Mononuclear cell (primary cell): Measurements from ENCODE around the gene FN1. TPM values are rescaled to one million over a fixed set of nuclear protein-coding genes. Genes with fewer than 3 reads are reported as not detected.
"Not testable (repeated sequence)": the region's sequence is repeated elsewhere in the genome, so short reads cannot be mapped to it uniquely, and the experiment has no call there.

Experiments used
- H3K27me3 ChIP-seq: 2 replicates; pipeline ENCODE4 v1.6.0; 2011; ENCODE audit warnings: low read length, control low read depth; ENCODE audit not compliant: insufficient read depth
- H3K4me1 ChIP-seq: 2 replicates; pipeline ENCODE4 v1.5.1; 2011; ENCODE audit warnings: mild to moderate bottlenecking, low read length, control low read depth; ENCODE audit not compliant: insufficient read depth
- H3K4me3 ChIP-seq: 2 replicates; pipeline ENCODE4 v1.5.1; 2011; ENCODE audit warnings: mild to moderate bottlenecking, low read length, moderate library complexity
- H3K9me3 ChIP-seq: 2 replicates; pipeline ENCODE4 v1.5.1; 2011; ENCODE audit warnings: low read depth, mild to moderate bottlenecking, control low read depth, low read length
- total RNA-seq: library from RNA; depleted of rRNA; stranded (reverse); fragments of >200 nt; gene quantifications from one replicate; pipeline ENCODE4 v1.2.3, GENCODE V29; 2012

Gene FN1
- total RNA-seq, 1 donor = 4.6 TPM

DNA sequence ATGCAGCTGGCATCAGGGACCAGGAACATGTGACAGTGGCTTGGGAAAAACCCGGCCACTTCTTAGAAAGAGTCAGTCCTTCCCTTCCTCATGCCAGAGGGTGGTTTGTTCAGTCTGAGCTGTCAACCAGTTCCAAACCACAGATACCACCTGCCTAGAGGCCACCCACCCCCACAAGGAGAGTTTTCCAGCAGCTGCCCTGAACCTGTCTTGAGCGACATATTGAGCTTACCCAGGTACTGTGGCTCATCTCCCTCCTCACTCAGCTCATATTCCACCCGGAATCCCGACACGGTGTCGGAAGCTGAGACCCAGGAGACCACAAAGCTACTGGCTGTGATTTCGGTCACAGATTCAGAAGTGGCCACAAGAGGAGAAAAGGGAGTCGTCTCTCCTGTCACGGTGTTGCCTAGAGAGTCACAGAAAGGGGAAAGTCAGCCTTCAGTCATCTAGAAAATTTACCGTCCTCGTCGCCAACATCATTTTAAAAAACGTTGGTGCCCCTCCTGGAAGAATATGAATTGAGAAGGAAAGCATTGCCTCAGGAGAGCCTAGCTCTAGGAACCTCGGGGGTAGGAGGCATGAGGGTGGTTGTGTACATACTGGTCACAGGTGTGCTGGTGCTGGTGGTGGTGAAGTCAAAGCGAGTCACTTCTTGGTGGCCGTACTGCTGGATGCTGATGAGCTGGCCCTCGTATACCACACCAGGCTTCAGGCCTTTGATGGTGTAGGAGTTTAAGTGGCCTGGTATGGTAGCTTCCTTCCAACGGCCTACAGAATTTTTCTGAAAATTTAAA is 26.3 kb downstream of the FN1 start:
- Histone ChIP-seq H3K4me3 (no peak overlapping the region), H3K9me3 (no peaks in the 10 kb centered on the region), H3K4me1 (no peaks in the 10 kb centered on the region), H3K27me3 (peaks cover under 1% of the 10 kb centered on the region)

GRCh38 chr2:215408441-215408840 is 27.4 kb downstream of the FN1 start:
- not testable (repeated sequence) for H3K4me1 ChIP-seq, H3K4me3 ChIP-seq, H3K9me3 ChIP-seq, H3K27me3 ChIP-seq

DNA sequence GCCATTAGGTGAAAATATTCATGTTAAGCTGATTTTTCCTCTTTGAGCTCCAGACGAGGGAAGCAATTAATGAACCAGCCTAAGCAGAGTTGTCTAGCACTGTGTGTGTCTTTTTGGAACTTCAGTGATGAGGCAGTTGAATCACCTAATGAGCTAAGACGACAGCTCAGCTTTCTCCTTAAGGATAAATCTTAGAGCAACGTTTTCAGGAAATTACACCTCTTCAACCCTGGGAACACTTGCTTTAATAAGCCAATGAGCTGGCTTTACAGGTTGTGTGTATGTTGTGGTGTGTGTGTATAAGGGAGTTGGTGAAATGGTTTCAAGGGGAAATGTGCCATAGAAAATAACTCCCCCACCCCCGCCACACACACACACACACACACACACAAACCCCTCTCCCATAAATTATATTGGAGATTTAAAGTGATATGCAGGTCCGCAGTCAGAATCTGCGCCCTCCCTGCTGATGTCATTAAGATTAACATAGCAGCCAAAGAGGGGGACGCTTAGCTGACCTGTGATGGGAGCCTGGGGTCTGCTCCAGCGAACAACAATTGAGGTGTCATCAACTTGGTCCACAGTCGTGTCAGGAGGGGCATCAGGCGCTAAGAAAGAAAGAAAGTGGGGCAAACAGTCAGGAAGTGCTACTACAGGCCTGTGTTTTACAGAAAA is 28.1 kb downstream of the FN1 start:
- no peaks in the 10 kb centered on the region for H3K27me3 ChIP-seq
- H3K4me1 ChIP-seq = no peaks in the 10 kb centered on the region
- no peaks in the 10 kb centered on the region for H3K9me3 ChIP-seq
- H3K4me3 ChIP-seq = no peak overlapping the region

DNA sequence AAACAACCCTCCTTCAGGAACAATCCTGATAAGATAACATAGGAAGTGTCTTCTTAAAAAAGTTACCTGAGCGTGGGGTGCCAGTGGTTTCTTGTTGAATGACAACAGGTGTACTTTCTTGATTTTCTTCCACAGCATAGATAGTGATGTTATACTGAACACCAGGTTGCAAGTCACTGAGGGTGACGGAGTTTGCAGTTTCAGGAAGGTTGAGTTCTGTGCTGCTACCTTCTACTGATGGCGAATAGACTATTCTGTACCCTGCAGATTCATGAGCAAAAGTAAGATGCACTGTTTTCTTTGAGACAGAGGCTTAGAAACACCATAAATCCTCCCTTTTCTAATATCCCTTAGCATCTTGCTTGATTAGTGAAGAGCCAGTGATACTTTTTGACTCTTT is 28.8 kb downstream of the FN1 start:
- H3K9me3 ChIP-seq = no peaks in the 10 kb centered on the region
- H3K27me3 ChIP-seq = no peaks in the 10 kb centered on the region
- no peak overlapping the region for H3K4me3 ChIP-seq
- no peaks in the 10 kb centered on the region for H3K4me1 ChIP-seq

GRCh38 chr2:215405722-215406581 is 29.9 kb downstream of the FN1 start:
- no peaks in the 10 kb centered on the region for H3K27me3 ChIP-seq
- no peaks in the 10 kb centered on the region for H3K9me3 ChIP-seq
- no peak overlapping the region for H3K4me3 ChIP-seq
- H3K4me1 ChIP-seq = no peaks in the 10 kb centered on the region

- Histone ChIP-seq H3K27me3 (no peaks in the 10 kb centered on the region), H3K4me1 (no peaks in the 10 kb centered on the region), H3K9me3 (no peaks in the 10 kb centered on the region)
These were observed 31.4 kb downstream of the FN1 start for GRCh38 chr2:215404348-215405012.

DNA sequence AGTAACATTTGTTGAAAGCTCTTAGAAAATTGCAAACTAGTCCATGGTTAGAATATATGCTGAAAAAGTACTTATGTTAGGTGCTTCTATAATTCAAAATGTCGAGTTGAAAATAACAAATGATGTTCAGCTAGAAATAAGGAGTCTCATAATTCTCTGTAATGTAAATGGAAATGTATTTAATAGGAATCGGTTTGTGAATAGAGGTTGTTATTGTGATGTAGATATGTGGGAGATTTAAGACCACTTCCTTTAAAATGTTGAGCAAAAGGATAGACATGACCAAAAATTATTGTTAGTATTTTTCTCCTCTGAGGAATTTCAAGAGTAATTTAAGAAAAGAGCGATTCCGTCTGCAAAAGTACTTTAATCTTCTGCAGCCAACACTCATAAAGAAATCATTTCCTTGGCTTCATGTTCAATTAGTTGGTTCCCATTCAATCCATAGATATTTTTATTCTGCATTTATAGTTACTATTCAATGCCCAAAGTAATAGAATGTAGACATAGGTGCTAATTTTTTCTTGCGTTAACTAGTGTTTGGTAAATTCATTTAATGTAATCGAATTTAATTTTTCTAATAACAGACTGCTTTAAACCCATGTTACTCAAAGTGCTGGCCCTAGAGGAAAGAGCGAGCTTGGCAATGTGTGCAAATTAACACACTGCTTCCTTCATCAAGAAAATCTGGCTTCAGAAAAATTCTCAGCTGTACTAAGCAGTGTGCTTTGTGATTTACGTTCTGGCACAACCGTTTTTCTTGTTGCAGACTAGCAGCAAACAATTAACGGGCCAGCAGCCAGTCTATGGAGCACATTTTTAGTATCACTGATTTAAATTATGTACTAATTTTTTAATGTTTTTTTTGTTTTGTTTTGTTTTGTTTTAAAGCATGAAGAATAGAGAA is 32.2 kb downstream of the FN1 start:
- Histone ChIP-seq H3K4me3 (no peak overlapping the region), H3K9me3 (no peaks in the 10 kb centered on the region), H3K27me3 (no peaks in the 10 kb centered on the region), H3K4me1 (no peaks in the 10 kb centered on the region)

More at GRCh38 chr2:215404348-215405012, 31.4 kb downstream of the FN1 start:
- no peak overlapping the region for H3K4me3 ChIP-seq

GRCh38 chr2:215401896-215402379 is 33.9 kb downstream of the FN1 start:
- Histone ChIP-seq H3K27me3 (no peaks in the 10 kb centered on the region), H3K4me1 (peaks cover 2% of the 10 kb centered on the region), H3K4me3 (no peak overlapping the region), H3K9me3 (no peaks in the 10 kb centered on the region)

DNA sequence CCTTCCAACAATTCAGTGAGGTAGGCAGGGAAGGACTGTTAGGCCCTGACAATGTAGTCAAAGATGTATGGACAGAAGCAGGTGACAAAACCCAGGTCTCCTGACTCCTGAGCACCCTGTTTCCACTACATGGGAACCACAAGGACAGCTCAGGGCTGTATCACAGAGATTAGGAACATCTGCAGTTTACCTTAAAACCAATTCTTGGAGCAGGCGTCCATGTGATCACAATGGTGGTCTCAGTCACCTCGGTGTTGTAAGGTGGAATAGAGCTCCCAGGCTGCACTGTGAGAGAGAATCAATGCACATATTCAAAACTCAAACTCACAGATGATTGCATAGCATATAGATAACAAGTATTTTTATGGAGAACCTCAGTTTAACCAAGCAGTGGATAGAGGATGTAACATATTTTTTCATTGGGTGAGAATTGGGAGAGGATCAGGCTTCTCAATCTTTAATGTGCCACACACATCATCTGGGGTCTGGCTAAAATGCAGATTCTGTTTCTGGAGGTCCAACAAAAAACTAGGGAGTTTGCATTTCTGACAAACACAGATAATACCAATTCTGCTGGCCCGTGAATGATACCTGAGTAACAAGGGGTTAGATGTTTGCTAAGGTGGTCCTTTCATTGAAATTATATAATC is 36.7 kb downstream of the FN1 start:
- Histone ChIP-seq H3K9me3 (no peaks in the 10 kb centered on the region), H3K4me1 (peaks cover 5% of the 10 kb centered on the region), H3K27me3 (no peaks in the 10 kb centered on the region), H3K4me3 (no peak overlapping the region)

GRCh38 chr2:215397632-215398341 is 38.1 kb downstream of the FN1 start:
- Histone ChIP-seq H3K4me3 (no peak overlapping the region), H3K4me1 (peaks cover 5% of the 10 kb centered on the region), H3K9me3 (no peaks in the 10 kb centered on the region), H3K27me3 (no peaks in the 10 kb centered on the region)

- Histone ChIP-seq H3K4me1 (peaks cover 5% of the 10 kb centered on the region), H3K9me3 (no peaks in the 10 kb centered on the region)
These were observed 39.1 kb downstream of the FN1 start for GRCh38 chr2:215396595-215397313.

DNA sequence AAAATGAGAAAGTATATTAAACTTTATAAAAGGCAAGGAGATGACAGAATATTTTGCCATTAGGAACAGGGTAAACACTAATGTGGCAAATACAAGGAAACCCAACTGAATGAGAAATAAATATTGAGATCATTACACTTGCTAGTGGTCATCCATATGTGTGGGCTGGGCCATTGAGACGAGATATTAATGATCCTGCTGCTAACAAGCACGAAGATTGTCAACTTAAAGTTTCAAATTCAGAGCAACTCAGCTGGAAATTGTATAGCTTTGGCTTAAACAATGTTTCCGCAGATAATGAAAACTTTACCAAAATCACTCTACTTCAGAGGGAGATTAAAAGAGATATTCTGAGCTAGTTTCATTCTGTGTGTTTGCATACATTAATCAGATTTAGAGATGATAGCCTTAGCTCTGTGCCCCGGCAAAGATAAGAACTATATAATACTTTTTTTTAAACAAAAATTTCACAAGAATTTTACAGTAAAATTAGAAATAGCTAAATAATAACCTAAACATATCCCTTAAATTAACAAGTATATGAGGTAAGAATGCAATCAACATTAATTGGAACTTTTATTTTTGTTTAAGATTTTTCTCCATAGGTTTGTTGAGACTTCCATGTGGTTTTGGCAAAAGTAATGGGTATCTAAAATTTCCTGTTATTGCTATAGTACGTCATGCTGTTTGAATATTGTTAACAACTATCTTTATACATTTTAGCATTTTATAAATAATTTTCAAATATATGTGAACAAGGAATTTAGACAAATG is 40.0 kb downstream of the FN1 start:
- Histone ChIP-seq H3K27me3 (no peaks in the 10 kb centered on the region), H3K9me3 (no peaks in the 10 kb centered on the region), H3K4me3 (no peak overlapping the region), H3K4me1 (peaks cover 5% of the 10 kb centered on the region)

More at GRCh38 chr2:215396595-215397313, 39.1 kb downstream of the FN1 start:
- H3K4me3 ChIP-seq = no peak overlapping the region
- no peaks in the 10 kb centered on the region for H3K27me3 ChIP-seq
